HCT116 (cell line): Measurements from ENCODE around the gene ZNF341.

Source experiments
- CTCF ChIP-seq, 3 experiments: fragments of 200-600 bp in 1 of 3; sonication (generic) in 1 of 3; IDR thresholded peaks in 2 of 3; conservative IDR thresholded peaks in 1 of 3; 2 replicates each; pipeline ENCODE4 v1.5.1; 2012 to 2017; ENCODE audit warnings: low read depth in 2 of 3, low read length in 2 of 3, antibody characterized with exemption in 1 of 3, borderline replicate concordance in 1 of 3, control low read depth in 1 of 3, mild to moderate bottlenecking in 1 of 3, mixed read lengths in 1 of 3, mixed run types in 1 of 3, moderate library complexity in 1 of 3; ENCODE audit not compliant: insufficient read depth in 1 of 3
- POLR2AphosphoS5 ChIP-seq: IDR thresholded peaks from 2 replicates; pipeline ENCODE4 v1.6.1; 2011; ENCODE audit warnings: mild to moderate bottlenecking, low read depth, low read length, moderate library complexity

GRCh38 chr20:33761698-33762250, 30.0 kb downstream of the ZNF341 start:
- no peak for TF ChIP-seq POLR2AphosphoS5
- no peak for TF ChIP-seq CTCF (IDR thresholded peaks at IDR 0.05 in 2 of 3, conservative IDR thresholded peaks at IDR 0.05 in 1 of 3; ENCODE audit: borderline replicate concordance in 1 of 3, insufficient read depth in 1 of 3, low read depth in 2 of 3, low read length in 2 of 3)
